Measurements from ENCODE around the gene DIS3. TPM values are rescaled to one million over a fixed set of nuclear protein-coding genes. Genes with fewer than 3 reads are reported as not detected.
A peak's percentile ranks its signal among the peaks of the same experiment; 100 is the strongest.

The DIS3 gene
- total and polyA plus RNA-seq, 2 donors (not counting 1 experiment from before 2014, with no cell fraction given) = 31.9 to 41.4 TPM

DNA sequence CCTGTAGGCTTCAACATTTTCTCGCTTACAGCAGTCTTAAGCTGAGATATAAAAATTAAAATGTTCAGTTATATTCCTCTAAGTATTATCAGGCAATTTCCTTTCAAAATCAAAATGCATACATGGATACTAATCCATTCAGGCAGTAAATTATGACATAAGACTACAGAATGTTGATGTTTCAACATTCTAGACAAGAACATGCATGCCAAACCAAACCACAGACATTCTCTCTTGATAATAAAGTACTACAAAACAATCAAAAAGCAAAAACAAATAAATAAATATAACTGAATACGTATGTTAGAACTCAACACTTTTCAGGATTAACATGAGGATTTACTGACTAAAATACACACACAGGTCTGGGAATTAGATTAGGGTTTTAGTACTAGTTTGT, 7.7 kb downstream of the DIS3 start:
- H3K9me3 ChIP-seq (ENCODE audit: control insufficient read depth, insufficient read depth, low read depth, low read length) = no peaks in the 10 kb centered on the region
- no peak overlapping the region for H3K9ac ChIP-seq (ENCODE audit: insufficient read depth, low read length)
- peaks cover 15% of the 10 kb centered on the region for H3K79me2 ChIP-seq (ENCODE audit: control insufficient read depth, insufficient read depth, low read length)
- peak; percentile 8 for DNase-seq (ENCODE audit: low read depth in 2 of 2)
- no peaks in the 10 kb centered on the region for H4K20me1 ChIP-seq (ENCODE audit: control insufficient read depth, extremely low read depth, insufficient read depth, low read length)
- H3K4me2 ChIP-seq (ENCODE audit: extremely low read depth, insufficient read depth, low read length) = no peak overlapping the region
- H3K27ac ChIP-seq (ENCODE audit: insufficient read depth, low read length) = no peak overlapping the region
- no peak overlapping the region for H3K4me3 ChIP-seq (replicated peaks in 1 of 4; ENCODE audit: control extremely low read depth in 1 of 4, insufficient read depth in 1 of 4, low read depth in 3 of 4, low read length in 4 of 4)
- TF ChIP-seq, protein P1, sequence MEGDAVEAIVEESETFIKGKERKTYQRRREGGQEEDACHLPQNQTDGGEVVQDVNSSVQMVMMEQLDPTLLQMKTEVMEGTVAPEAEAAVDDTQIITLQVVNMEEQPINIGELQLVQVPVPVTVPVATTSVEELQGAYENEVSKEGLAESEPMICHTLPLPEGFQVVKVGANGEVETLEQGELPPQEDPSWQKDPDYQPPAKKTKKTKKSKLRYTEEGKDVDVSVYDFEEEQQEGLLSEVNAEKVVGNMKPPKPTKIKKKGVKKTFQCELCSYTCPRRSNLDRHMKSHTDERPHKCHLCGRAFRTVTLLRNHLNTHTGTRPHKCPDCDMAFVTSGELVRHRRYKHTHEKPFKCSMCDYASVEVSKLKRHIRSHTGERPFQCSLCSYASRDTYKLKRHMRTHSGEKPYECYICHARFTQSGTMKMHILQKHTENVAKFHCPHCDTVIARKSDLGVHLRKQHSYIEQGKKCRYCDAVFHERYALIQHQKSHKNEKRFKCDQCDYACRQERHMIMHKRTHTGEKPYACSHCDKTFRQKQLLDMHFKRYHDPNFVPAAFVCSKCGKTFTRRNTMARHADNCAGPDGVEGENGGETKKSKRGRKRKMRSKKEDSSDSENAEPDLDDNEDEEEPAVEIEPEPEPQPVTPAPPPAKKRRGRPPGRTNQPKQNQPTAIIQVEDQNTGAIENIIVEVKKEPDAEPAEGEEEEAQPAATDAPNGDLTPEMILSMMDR (conservative IDR thresholded peaks at IDR 0.05 in 1 of 2, IDR thresholded peaks at IDR 0.05 in 1 of 2; ENCODE audit: low read depth in 1 of 2, low read length in 2 of 2) = no peak
- no peak for TF ChIP-seq EZH2 (IDR thresholded peaks at IDR 0.05; ENCODE audit: low read length, missing control alignments)
- no peaks in the 10 kb centered on the region for H3K27me3 ChIP-seq (ENCODE audit: control insufficient read depth, insufficient read depth, low read length)
- H3K4me1 ChIP-seq (ENCODE audit: control insufficient read depth, extremely low read depth, insufficient read depth, low read length) = no peaks in the 10 kb centered on the region
- H2AFZ ChIP-seq (ENCODE audit: low read length) = no peak overlapping the region
- H3K36me3 ChIP-seq (ENCODE audit: control insufficient read depth, insufficient read depth, low read length) = peaks cover 15% of the 10 kb centered on the region

DNA sequence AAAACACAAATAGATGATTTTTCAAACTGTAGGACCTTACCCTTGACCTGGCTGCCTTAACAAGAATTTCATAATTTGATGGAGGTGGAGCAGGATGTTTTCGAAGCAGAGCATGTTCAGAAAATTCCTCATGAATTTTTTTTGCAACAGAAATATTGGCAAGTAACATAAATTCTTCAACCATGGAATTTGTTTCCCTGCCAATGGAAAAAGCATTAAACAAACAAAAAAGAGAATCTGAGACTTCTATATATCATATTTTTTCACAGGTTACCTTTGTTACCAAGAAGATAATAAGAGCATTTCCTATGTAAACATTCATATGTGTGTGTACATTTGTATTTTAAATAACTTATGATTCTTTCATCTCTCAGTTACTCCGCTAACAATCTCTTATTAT, 18.3 kb downstream of the DIS3 start:
- Histone ChIP-seq H3K27ac (ENCODE audit: insufficient read depth, low read length) (no peak overlapping the region), H4K20me1 (ENCODE audit: control insufficient read depth, extremely low read depth, insufficient read depth, low read length) (no peaks in the 10 kb centered on the region), H3K4me1 (ENCODE audit: control insufficient read depth, extremely low read depth, insufficient read depth, low read length) (no peaks in the 10 kb centered on the region), H3K4me2 (ENCODE audit: extremely low read depth, insufficient read depth, low read length) (no peak overlapping the region), H3K4me3 (replicated peaks in 1 of 4; ENCODE audit: control extremely low read depth in 1 of 4, insufficient read depth in 1 of 4, low read depth in 3 of 4, low read length in 4 of 4) (no peak overlapping the region), H3K9me3 (ENCODE audit: control insufficient read depth, insufficient read depth, low read depth, low read length) (no peaks in the 10 kb centered on the region), H3K36me3 (ENCODE audit: control insufficient read depth, insufficient read depth, low read length) (peaks cover 15% of the 10 kb centered on the region), H3K9ac (ENCODE audit: insufficient read depth, low read length) (no peak overlapping the region), H3K79me2 (ENCODE audit: control insufficient read depth, insufficient read depth, low read length) (no peaks in the 10 kb centered on the region), H3K27me3 (ENCODE audit: control insufficient read depth, insufficient read depth, low read length) (no peaks in the 10 kb centered on the region), H2AFZ (ENCODE audit: low read length) (no peak overlapping the region)
- no peak for TF ChIP-seq EZH2 (IDR thresholded peaks at IDR 0.05; ENCODE audit: low read length, missing control alignments)
- TF ChIP-seq, protein P1 (conservative IDR thresholded peaks at IDR 0.05 in 1 of 2, IDR thresholded peaks at IDR 0.05 in 1 of 2; ENCODE audit: low read depth in 1 of 2, low read length in 2 of 2) = no peak
- DNase-seq (ENCODE audit: low read depth in 2 of 2) = peak in 1 of 2 donors; percentile 1

DNA sequence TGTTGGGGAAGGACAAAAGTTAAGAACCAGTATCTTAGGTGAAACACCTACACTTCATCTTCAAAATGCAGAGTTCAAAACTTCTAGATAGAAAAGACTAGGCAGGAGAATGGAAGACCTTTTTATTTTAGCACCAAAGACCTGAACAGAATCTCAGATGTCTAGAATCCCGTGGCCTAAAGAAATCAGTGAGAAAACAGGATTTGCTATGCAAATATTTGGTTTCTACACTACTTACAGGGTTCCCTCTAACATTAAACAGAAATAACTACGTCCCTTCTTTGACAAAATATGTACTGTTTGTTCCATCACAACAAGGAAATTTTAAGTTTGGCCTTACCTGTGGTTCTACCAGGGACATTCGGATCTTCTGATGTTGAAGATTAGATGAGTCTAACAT, 21.5 kb downstream of the DIS3 start:
- Histone ChIP-seq H3K27ac (ENCODE audit: insufficient read depth, low read length) (no peak overlapping the region), H3K27me3 (ENCODE audit: control insufficient read depth, insufficient read depth, low read length) (no peaks in the 10 kb centered on the region), H3K9ac (ENCODE audit: insufficient read depth, low read length) (no peak overlapping the region), H3K36me3 (ENCODE audit: control insufficient read depth, insufficient read depth, low read length) (peaks cover 12% of the 10 kb centered on the region), H3K4me2 (ENCODE audit: extremely low read depth, insufficient read depth, low read length) (no peak overlapping the region), H3K4me3 (replicated peaks in 1 of 4; ENCODE audit: control extremely low read depth in 1 of 4, insufficient read depth in 1 of 4, low read depth in 3 of 4, low read length in 4 of 4) (no peak overlapping the region), H4K20me1 (ENCODE audit: control insufficient read depth, extremely low read depth, insufficient read depth, low read length) (no peaks in the 10 kb centered on the region), H3K79me2 (ENCODE audit: control insufficient read depth, insufficient read depth, low read length) (no peaks in the 10 kb centered on the region), H3K4me1 (ENCODE audit: control insufficient read depth, extremely low read depth, insufficient read depth, low read length) (no peaks in the 10 kb centered on the region), H2AFZ (ENCODE audit: low read length) (no peak overlapping the region), H3K9me3 (ENCODE audit: control insufficient read depth, insufficient read depth, low read depth, low read length) (no peaks in the 10 kb centered on the region)
- DNase-seq (ENCODE audit: low read depth in 2 of 2) = no peak
- TF ChIP-seq EZH2 (IDR thresholded peaks at IDR 0.05; ENCODE audit: low read length, missing control alignments) = no peak
- TF ChIP-seq, protein P1 (conservative IDR thresholded peaks at IDR 0.05 in 1 of 2, IDR thresholded peaks at IDR 0.05 in 1 of 2; ENCODE audit: low read depth in 1 of 2, low read length in 2 of 2) = no peak
